Measurements from ENCODE around the gene PPP1R37. TPM values are rescaled to one million over a fixed set of nuclear protein-coding genes. Genes with fewer than 3 reads are reported as not detected.

PPP1R37 gene
- total RNA-seq, 2 experiments from 2014 or later = 13.3 to 15.3 TPM

DNA sequence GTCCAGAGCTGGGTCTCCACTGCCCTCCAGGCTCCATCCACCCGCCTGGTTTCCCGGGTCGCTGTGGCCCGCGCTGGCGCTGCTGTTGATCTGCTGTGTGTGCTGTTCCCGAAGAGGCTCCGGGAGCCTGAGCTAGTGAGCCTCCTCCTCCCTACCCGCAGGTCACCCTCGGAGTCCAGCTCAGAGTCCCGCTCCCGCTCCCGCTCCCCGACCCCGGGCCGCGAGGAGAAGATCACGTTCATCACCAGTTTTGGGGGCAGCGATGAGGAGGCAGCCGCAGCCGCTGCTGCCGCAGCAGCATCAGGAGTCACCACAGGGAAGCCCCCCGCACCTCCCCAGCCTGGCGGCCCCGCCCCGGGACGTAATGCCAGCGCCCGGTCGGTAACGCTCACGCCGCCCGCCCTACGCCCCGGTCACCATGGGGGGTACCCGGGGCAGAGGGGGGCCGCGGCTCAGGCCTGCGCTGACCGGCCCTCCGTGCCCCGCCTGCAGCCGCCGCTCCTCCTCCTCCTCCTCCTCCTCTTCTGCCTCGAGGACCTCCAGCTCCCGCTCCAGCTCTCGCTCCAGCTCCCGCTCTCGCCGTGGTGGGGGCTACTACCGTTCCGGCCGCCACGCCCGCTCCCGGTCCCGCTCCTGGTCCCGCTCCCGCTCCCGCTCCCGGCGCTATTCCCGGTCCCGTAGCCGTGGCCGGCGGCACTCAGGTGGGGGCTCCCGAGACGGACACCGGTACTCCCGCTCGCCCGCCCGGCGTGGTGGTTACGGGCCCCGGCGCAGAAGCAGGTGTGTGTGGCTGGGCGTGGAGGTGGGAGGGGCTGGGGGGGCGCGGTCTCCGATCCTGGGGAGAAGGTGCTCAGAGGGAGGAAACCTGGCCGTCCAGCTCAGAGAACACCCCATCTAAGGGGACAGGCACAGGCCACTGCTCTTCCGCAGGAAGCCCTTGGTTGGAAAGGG is 28.9 kb upstream of the PPP1R37 start:
- no peaks in the 10 kb centered on the region for H3K27me3 Mint-ChIP-seq
- H3K9me3 Mint-ChIP-seq = no peaks in the 10 kb centered on the region
- H3K4me1 Mint-ChIP-seq = peaks cover 2% of the 10 kb centered on the region
- peaks cover 18% of the 10 kb centered on the region for H3K36me3 Mint-ChIP-seq
- DNase-seq = no peak
- H3K4me3 Mint-ChIP-seq = no peak overlapping the region
- H3K27ac Mint-ChIP-seq = no peak overlapping the region

DNA sequence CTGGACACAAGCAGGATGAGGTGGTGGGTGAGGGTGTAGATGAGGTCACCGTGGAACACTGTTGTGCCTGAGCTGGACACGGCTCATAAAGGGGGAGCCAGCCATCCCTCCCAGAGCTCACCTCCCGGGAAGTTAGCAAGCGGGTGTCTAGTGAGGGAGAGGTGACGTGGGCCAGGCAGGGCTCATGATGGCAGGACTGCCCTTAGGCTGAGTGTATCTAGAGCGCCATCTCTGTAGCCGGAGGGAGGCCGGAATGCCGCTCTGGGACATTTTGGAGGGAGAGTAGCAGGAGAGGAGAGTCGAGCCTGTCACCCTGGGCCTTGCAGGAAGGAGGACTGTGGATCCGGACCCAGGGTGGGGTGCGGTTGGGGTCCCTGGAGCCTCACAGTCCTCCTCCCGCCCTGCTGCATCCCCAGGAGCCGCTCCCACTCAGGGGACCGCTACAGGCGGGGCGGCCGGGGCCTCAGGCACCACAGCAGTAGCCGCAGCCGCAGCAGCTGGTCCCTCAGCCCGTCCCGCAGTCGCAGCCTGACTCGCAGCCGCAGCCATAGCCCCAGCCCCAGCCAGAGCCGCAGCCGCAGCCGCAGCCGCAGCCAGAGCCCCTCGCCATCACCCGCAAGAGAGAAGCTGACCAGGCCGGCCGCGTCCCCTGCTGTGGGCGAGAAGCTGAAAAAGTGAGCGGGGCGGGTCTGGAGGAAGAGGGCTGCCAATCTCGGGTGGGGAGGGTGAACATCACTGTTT is 25.9 kb upstream of the PPP1R37 start:
- no peaks in the 10 kb centered on the region for H3K9me3 Mint-ChIP-seq
- H3K27ac Mint-ChIP-seq = peak overlapping the region; percentile 56
- no peak overlapping the region for H3K4me3 Mint-ChIP-seq
- H3K4me1 Mint-ChIP-seq = no peaks in the 10 kb centered on the region
- H3K36me3 Mint-ChIP-seq = peaks cover 14% of the 10 kb centered on the region
- H3K27me3 Mint-ChIP-seq = no peaks in the 10 kb centered on the region
- no peak for DNase-seq

DNA sequence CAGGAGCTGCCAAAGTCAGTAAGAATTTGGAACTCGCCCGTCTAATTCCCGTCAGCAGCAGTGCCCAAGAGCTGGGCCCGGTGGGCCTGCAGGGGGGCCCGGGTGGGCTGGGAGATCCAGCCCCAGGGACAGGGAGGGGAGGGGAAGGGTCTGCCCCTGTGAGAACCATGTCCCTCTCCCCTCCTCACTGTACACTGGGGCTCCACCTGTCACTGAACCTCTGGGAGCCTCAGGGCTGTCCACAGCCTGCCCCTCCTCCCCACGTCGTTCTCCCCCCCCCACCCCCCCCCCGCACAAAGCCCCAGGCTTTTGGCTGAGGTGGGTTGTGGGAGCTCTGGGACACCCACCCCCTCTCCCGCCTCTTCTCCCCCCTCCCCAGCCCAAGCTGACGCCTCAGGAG is 24.9 kb upstream of the PPP1R37 start:
- no peak overlapping the region for H3K4me3 Mint-ChIP-seq
- H3K9me3 Mint-ChIP-seq = no peaks in the 10 kb centered on the region
- no peaks in the 10 kb centered on the region for H3K27me3 Mint-ChIP-seq
- DNase-seq = no peak
- H3K36me3 Mint-ChIP-seq = peaks cover 10% of the 10 kb centered on the region
- H3K4me1 Mint-ChIP-seq = peaks cover 1% of the 10 kb centered on the region
- H3K27ac Mint-ChIP-seq = no peak overlapping the region

DNA sequence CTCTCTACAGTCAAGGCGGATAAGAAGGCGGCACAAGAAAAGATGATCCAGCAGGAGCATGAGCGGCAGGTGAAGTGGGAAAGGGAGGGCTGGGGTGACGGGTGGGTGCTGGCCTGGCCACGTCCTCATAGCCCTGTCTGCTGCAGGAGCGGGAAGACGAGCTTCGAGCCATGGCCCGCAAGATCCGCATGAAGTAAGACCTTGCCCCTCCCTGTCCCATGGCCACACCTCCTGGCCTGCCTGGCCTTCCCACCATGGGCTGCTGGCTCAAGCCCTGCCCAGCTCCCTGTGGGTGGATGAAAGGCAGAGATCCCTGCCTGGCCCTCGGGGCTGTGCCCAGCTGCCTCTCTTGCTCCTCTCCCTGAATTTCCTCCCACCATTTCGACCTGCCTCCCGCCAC is 23.9 kb upstream of the PPP1R37 start:
- Mint-ChIP-seq H3K36me3 (peaks cover 10% of the 10 kb centered on the region), H3K9me3 (no peaks in the 10 kb centered on the region), H3K4me3 (no peak overlapping the region), H3K4me1 (peaks cover 2% of the 10 kb centered on the region), H3K27ac (no peak overlapping the region), H3K27me3 (no peaks in the 10 kb centered on the region)
- DNase-seq = no peak

DNA sequence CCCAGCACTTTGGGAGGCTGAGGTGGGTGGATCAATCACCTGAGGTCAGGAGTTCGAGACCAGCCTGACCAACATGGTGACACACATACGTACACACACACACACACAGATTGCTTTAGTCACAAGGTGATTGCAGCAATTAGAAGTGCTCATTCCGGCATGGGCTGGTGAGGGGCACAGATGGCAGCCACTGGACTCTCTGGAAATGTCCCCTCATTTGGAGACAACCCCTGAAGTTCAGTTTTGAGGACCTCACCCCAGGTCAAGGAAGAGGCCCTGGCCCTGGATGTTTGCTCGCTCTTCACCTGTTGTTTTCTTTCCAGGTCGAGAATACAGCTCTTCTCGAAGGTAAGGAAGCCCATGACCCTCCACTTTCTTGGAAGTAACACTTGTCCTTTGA is 22.8 kb upstream of the PPP1R37 start:
- H3K4me1 Mint-ChIP-seq = peaks cover 6% of the 10 kb centered on the region
- no peaks in the 10 kb centered on the region for H3K27me3 Mint-ChIP-seq
- H3K36me3 Mint-ChIP-seq = peaks cover 8% of the 10 kb centered on the region
- no peak overlapping the region for H3K4me3 Mint-ChIP-seq
- H3K9me3 Mint-ChIP-seq = no peaks in the 10 kb centered on the region
- H3K27ac Mint-ChIP-seq = no peak overlapping the region
- no peak for DNase-seq

DNA sequence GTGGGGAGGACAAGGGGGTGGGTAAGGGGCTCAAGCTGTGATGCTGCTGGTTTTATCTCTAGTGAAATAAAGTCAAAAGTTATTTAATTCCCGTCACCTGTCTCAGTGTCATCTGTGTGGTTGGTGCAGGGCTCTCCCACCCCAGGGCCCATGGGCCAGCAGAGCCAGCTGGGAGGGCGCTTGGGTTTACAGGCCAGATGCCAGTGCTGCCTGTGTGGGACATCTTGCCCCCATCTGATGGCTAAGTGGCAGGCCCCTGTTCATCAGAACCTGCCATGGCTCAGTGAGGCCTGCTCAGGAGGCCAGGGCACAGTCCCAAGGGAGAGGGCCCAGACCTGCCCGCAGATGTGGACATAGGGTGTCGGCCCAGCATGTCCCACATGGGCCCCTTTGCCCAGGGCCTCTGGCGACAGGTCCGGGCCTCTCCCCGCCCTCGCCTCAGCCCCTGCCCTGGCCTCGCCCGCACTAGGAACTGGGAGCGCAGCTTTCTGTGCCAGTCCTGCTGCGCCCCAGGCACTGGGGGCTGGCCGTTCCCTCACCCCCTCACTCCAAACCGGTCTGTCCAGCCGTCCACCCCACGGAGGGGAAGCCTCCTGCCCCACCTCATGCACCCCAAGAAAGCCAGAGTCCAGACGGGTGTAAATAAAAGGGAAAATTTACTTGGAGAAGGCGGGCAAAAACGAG is 22.0 kb upstream of the PPP1R37 start:
- Mint-ChIP-seq H3K4me3 (no peak overlapping the region), H3K27me3 (no peaks in the 10 kb centered on the region), H3K4me1 (peaks cover 6% of the 10 kb centered on the region), H3K36me3 (peaks cover 8% of the 10 kb centered on the region), H3K9me3 (no peaks in the 10 kb centered on the region), H3K27ac (no peak overlapping the region)
- no peak for DNase-seq

DNA sequence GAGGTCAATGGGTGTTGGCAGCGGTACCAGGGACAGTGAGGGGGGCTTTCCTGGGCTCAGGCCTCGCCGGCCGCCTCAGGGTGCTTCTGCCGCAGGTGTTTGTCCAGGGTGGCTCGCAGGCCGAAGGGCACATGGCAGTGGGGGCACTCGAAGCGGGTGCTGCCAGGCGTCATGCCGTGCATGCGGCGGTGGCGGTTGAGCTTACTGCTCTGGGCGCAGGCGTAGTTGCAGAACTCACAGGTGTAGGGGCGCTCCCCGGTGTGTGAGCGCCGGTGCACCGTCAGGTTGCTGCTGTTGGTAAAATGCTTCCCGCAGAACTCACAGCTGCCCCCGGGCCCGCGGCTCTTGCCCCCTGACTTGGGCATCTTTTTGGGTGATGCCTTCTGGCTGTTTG is 21.4 kb upstream of the PPP1R37 start:
- H3K4me3 Mint-ChIP-seq = no peak overlapping the region
- peaks cover 7% of the 10 kb centered on the region for H3K4me1 Mint-ChIP-seq
- no peaks in the 10 kb centered on the region for H3K9me3 Mint-ChIP-seq
- H3K27me3 Mint-ChIP-seq = no peaks in the 10 kb centered on the region
- no peak overlapping the region for H3K27ac Mint-ChIP-seq
- peaks cover 8% of the 10 kb centered on the region for H3K36me3 Mint-ChIP-seq
- no peak for DNase-seq

DNA sequence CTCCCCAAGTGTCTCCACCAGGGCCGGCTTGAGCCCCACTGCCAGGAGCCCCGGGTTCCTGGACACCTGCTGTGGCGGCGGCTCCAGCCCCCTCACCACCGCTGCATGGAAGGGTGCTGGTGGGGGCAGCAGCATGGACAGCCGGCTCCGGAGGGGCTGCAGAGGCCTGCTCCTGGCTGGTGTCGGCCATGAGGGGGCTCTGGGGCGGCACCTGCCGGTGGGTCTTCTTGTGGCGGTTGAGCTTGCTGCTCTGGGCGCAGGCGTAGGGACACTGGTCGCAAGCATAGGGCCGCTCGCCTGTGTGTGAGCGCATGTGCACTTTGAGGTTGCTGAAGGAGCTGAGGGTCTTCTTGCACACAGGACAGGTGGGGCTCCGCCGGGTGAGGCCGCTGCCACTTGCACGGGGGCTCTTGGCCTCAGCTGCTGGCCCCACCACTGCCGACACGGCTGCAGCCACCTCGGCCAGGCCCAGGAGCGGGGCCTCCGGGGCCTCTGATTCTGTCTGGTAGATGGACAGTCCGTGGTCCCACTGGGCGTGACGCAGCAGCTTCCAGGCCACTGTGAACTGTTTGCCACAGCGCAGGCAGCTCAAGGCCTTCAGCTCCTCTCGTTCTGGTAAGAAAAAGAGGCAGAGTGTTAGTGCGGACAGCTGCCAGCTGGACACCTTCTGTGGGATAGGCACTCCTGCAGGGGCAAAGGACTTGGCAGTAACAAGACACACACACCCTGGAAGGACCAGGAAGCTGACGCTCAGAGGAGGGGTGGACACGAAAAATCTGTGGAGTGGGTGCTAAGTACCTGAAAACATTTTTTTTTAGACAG is 20.8 kb upstream of the PPP1R37 start:
- DNase-seq = no peak
- Mint-ChIP-seq H3K4me3 (no peak overlapping the region), H3K9me3 (no peaks in the 10 kb centered on the region), H3K4me1 (peaks cover 11% of the 10 kb centered on the region), H3K27me3 (no peaks in the 10 kb centered on the region), H3K27ac (no peak overlapping the region), H3K36me3 (peaks cover 6% of the 10 kb centered on the region)

DNA sequence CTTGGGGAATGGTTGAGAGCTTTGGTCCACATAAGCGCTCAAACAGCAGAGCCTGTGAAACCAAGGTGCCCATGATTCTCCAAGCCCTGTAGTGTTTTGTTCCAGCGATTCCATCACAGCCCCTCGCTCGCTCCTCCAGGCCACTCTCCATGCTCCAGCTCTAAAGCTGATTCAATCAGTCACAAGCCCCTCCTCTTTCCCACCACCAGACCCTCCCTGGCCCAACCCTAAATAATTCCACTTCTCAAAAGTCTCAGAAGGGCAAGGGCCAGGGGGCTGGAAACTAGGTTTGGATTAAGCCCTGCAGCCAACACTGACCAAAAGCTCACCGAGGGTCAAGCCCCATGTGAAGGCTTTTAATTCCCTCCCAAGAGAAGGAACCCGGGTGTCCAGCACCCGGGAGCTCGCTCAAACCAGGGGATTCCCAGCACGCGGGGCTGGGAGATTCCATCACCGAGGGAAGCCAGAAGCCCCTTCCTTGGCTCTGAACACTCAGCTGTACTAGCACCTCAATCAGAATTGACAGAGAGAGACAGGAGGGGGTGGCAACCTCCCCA is 18.2 kb upstream of the PPP1R37 start:
- Mint-ChIP-seq H3K36me3 (peaks cover 6% of the 10 kb centered on the region), H3K27ac (peak overlapping the region; percentile 14), H3K9me3 (no peaks in the 10 kb centered on the region), H3K27me3 (no peaks in the 10 kb centered on the region), H3K4me1 (peaks cover 20% of the 10 kb centered on the region), H3K4me3 (peak overlapping the region; percentile 84)
- DNase-seq = no peak

DNA sequence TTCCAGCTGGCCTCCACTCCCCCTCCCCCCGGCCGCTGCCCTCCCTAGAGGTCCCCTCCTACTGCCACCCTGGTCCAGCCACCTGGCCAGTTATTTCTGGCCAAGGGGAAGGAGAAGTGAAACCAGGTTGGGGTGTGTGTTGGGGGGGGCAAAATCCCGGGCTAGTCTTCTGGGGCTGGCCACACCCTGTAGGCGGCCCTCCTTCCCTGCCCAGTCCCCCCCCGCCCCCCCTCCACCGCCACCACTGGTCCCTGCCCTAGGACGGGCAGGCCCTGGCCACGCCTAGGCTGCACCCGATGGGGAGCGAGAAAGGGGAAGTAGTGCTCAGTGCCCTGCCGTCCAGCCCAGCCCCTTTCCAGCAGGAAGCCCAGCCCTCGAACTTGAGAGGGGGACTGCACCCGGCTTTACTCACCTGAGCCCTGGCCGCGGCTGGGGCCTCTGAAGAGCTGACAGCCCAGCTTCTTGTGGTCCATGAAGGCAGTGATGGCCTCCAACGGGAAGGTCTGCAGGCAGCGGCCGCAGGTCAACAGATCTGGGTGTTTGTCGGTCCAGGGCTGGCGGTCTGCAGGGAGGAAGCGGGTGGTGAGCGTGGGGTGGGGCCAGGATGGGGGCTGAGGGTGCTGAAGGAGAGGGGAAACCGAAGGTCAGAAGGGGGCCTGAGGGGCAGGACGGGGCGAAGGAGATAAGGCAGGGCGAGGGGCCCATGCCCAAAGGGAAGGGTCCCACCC is 17.5 kb upstream of the PPP1R37 start:
- no peaks in the 10 kb centered on the region for H3K9me3 Mint-ChIP-seq
- H3K4me3 Mint-ChIP-seq = peak overlapping the region; percentile 84
- no peaks in the 10 kb centered on the region for H3K27me3 Mint-ChIP-seq
- H3K27ac Mint-ChIP-seq = peak overlapping the region; percentile 86
- H3K36me3 Mint-ChIP-seq = peaks cover 11% of the 10 kb centered on the region
- peak; percentile 54 for DNase-seq
- H3K4me1 Mint-ChIP-seq = peaks cover 25% of the 10 kb centered on the region

DNA sequence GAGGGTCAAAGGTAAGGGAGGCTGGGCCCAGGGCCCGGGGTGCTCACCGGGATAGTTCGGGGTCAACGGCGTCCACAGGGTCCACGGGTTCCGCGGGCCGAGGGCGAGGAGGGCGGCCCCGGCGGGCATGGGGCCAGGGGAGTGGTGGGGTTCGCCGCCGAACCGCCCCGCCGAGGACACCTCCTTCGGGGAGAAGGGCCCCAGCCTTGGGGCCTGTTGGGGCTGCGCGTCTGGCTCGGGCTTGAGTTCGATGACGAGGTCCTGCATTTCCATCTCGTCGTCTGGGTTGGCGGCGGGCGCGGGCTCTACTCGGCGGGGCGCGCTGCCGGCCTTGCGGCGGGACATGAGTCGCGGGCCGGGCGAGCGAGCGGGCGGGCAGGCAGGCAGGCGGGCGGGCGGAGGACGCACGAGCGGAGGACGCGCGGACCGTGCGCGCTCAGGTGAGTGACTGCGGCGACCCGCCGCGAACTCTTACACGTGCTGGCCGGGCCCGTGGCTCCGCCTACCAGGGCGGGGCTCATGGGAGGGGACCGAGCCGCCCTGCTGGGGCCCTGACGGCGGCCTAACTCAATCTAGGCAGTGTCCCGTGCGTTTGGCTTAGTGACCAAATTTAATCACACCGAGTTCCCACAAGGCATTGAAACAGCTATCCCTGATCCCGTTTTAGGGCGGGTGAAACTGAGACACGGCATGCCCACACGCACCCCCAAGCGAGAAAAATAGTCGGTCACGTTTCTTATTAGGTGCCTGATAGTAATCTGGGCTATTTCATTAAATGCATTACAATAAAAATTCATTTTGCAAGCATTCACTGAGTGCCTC is 16.7 kb upstream of the PPP1R37 start, which contains the start of gene ZNF296:
ZNF296 (minus strand) TSS at position 450 of the 822 bp plus-strand sequence; CDS start at position 345, 105 bp downstream.
- H3K27me3 Mint-ChIP-seq = no peaks in the 10 kb centered on the region
- DNase-seq = peak; percentile 91
- peaks cover 30% of the 10 kb centered on the region for H3K4me1 Mint-ChIP-seq
- H3K4me3 Mint-ChIP-seq = peak within 1 kb of the TSS; percentile 84
- H3K36me3 Mint-ChIP-seq = peaks cover 15% of the 10 kb centered on the region
- H3K9me3 Mint-ChIP-seq = no peaks in the 10 kb centered on the region
- H3K27ac Mint-ChIP-seq = peak within 1 kb of the TSS; percentile 86

DNA sequence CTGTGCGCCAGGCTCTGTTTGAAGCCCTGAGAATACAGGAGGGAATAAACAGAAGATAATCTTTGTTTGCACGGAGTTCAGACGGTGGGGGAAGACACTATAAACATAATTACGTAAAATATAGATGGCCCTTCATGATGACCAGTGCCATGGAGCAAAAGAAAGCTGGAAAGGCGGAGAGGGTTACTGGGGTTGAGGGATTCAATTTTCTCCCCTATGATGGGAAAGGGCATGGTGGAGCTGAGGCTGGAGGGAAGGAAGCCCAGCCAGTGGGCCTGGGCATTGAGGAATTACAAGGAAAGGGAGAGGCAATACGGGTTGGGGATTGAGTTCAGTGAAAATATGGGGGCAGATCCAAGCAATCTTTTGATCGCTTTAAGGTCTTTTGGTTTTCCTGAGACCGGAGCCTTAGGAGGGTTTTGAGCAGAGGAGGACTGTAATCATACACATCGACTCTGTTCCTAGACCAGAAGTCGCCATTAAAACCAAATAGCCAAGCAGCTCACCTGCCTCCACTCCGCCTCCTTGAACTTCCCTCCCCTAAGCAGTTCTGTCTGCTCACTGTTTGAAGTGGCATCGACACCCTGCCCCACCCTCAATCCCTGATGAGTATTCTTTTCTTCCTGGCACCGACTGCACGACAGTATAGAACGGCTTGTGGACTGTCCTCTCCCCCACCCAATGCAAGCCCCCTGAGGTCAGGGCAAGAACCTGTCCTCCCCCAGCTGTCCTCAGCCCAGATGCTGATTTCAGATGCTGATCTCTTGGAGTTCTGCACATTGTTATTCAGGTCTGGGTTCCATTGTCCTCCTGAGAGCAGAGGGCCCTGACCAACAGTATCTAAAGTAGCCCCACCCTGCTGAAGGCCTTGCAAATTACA is 15.9 kb upstream of the PPP1R37 start:
- H3K27me3 Mint-ChIP-seq = no peaks in the 10 kb centered on the region
- DNase-seq = no peak

More for the DNA sequence above, 15.9 kb upstream of the PPP1R37 start:
- Mint-ChIP-seq H3K4me1 (peaks cover 35% of the 10 kb centered on the region), H3K9me3 (no peaks in the 10 kb centered on the region), H3K4me3 (peak overlapping the region; percentile 84), H3K27ac (peak overlapping the region; percentile 78), H3K36me3 (peaks cover 22% of the 10 kb centered on the region)

Data from activated naive CD8-positive, alpha-beta T cell treated with anti-CD3 and anti-CD28 coated beads for 36 hours (primary cell).